Hindlimb muscle (tissue), 1 donor: ENCODE results near the gene ETV7. TPM values are rescaled to one million over a fixed set of nuclear protein-coding genes. Genes with fewer than 3 reads are reported as not detected.
A peak's percentile ranks its signal among the peaks of the same experiment; 100 is the strongest.
"Not testable (repeated sequence)": the region's sequence is repeated elsewhere in the genome, so short reads cannot be mapped to it uniquely, and the experiment has no call there.

Experiments
- DNase-seq: peaks from one replicate; pipeline ENCODE4 v3.0.0-alpha.2; 2013
- polyA plus RNA-seq: library from polyadenylated mRNA; unstranded; fragments of 120-200 nt; gene quantifications from one replicate; pipeline ENCODE4 v1.2.1, GENCODE V29; 2013; ENCODE audit not compliant: insufficient read length

The ETV7 gene
- polyA plus RNA-seq, 1 donor = not detected

- not testable (repeated sequence) for DNase-seq
These were observed 24.1 kb downstream of the ETV7 start for GRCh38 chr6:36363371-36363752.

- no peak for DNase-seq
These were observed 24.7 kb downstream of the ETV7 start for GRCh38 chr6:36362551-36363370.

GRCh38 chr6:36361071-36361470 is 26.4 kb downstream of the ETV7 start:
- DNase-seq = no peak

GRCh38 chr6:36360241-36361054 is 27.0 kb downstream of the ETV7 start:
- peak; percentile 83 for DNase-seq

GRCh38 chr6:36358226-36358915 is 29.1 kb downstream of the ETV7 start:
- no peak for DNase-seq

GRCh38 chr6:36357872-36358225 is 29.6 kb downstream of the ETV7 start:
- DNase-seq = no peak

- DNase-seq = no peak
These were observed 31.6 kb downstream of the ETV7 start for GRCh38 chr6:36355819-36356218.

- DNase-seq = no peak
These were observed 34.0 kb downstream of the ETV7 start for GRCh38 chr6:36353411-36353915.

GRCh38 chr6:36352477-36353157 is 34.9 kb downstream of the ETV7 start:
- no peak for DNase-seq

- DNase-seq = no peak
These were observed 36.5 kb downstream of the ETV7 start for GRCh38 chr6:36350681-36351571.

GRCh38 chr6:36350082-36350481 is 37.4 kb downstream of the ETV7 start:
- no peak for DNase-seq

GRCh38 chr6:36349240-36349639 is 38.2 kb downstream of the ETV7 start:
- no peak for DNase-seq

- no peak for DNase-seq
These were observed 39.8 kb downstream of the ETV7 start for GRCh38 chr6:36347621-36348020.

- DNase-seq = no peak
These were observed 40.8 kb downstream of the ETV7 start for GRCh38 chr6:36346486-36347273.

- no peak for DNase-seq
These were observed 41.6 kb downstream of the ETV7 start for GRCh38 chr6:36345681-36346466.

- no peak for DNase-seq
These were observed 44.3 kb downstream of the ETV7 start for GRCh38 chr6:36343109-36343680.

GRCh38 chr6:36340618-36341454 is 46.6 kb downstream of the ETV7 start:
- peak; percentile 40 for DNase-seq

GRCh38 chr6:36340306-36340617 is 47.2 kb downstream of the ETV7 start:
- DNase-seq = no peak

GRCh38 chr6:36339146-36339545 is 48.3 kb downstream of the ETV7 start:
- no peak for DNase-seq
